ENCODE results near the gene C7orf57.

C7orf57 gene

DNA sequence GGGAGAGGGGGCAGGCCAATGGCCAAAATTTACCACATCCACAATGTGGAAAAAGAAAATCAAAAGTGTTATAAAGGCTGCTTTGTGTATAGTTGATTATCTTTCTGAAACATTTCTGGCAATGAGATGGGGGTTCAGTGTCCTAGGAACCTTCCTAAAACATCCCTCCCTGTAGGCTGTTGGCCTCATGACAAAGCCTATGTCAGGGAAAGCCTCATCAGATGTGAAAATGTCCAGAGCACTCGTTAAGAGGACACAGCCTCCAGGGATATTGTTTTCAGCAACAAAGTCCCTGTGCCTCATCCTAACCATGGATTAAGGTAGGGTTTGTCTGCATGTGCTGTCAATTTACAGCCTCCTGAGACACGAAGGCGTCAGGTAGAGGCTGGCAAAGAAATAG, 23.4 kb upstream of the C7orf57 start:
- Histone ChIP-seq H3K4me3 (ENCODE audit: low read depth in 1 of 2, low read length in 2 of 2) (no peak overlapping the region), H3K4me1 (ENCODE audit: insufficient read depth, low read length) (no peaks in the 10 kb centered on the region), H3K9me3 (ENCODE audit: insufficient read depth, low read length, severe bottlenecking) (peaks cover 3% of the 10 kb centered on the region), H3K27me3 (ENCODE audit: insufficient read depth, low read length, poor library complexity) (no peaks in the 10 kb centered on the region), H3K9ac (ENCODE audit: low read depth, low read length) (no peak overlapping the region), H3K36me3 (ENCODE audit: insufficient read depth, low read length) (no peaks in the 10 kb centered on the region), H3K79me2 (ENCODE audit: insufficient read depth, low read length) (no peaks in the 10 kb centered on the region), H2AFZ (ENCODE audit: low read depth, low read length) (no peak overlapping the region), H3K4me2 (ENCODE audit: insufficient read depth, low read length) (no peak overlapping the region), H3K27ac (ENCODE audit: low read length) (no peak overlapping the region), H4K20me1 (ENCODE audit: insufficient read depth, low read length) (no peaks in the 10 kb centered on the region)
- DNase-seq (no peak), ATAC-seq (ENCODE audit: insufficient read depth, low read depth) (no peak)
- TF ChIP-seq, protein P1, sequence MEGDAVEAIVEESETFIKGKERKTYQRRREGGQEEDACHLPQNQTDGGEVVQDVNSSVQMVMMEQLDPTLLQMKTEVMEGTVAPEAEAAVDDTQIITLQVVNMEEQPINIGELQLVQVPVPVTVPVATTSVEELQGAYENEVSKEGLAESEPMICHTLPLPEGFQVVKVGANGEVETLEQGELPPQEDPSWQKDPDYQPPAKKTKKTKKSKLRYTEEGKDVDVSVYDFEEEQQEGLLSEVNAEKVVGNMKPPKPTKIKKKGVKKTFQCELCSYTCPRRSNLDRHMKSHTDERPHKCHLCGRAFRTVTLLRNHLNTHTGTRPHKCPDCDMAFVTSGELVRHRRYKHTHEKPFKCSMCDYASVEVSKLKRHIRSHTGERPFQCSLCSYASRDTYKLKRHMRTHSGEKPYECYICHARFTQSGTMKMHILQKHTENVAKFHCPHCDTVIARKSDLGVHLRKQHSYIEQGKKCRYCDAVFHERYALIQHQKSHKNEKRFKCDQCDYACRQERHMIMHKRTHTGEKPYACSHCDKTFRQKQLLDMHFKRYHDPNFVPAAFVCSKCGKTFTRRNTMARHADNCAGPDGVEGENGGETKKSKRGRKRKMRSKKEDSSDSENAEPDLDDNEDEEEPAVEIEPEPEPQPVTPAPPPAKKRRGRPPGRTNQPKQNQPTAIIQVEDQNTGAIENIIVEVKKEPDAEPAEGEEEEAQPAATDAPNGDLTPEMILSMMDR (IDR thresholded peaks at IDR 0.05; ENCODE audit: borderline replicate concordance, extremely low read depth, low read length, poor library complexity, severe bottlenecking) = no peak
- no peak for TF ChIP-seq EZH2 (IDR thresholded peaks at IDR 0.05; ENCODE audit: borderline replicate concordance, low read depth, low read length, severe bottlenecking)

DNA sequence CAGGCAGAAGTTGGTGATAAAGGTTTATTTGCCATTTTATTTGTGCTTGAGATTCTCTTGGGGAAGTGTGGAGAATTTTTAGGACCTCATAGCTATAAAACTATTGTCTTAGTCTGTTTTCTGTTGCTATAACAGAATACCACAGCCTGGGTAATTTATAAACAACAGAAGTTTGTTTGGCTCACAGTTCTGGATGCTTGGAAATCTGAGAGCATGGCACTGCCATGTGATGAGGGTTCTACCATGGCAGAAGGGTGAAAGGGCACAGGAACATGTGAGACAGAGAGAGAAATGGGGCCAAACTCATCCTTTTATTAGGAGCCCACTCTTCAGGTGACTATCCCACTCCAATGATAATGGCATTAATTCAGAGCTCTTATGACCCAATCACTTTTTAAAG, 18.7 kb upstream of the C7orf57 start:
- H3K27me3 ChIP-seq (ENCODE audit: insufficient read depth, low read length, poor library complexity) = no peaks in the 10 kb centered on the region
- H3K36me3 ChIP-seq (ENCODE audit: insufficient read depth, low read length) = no peaks in the 10 kb centered on the region
- no peak overlapping the region for H3K27ac ChIP-seq (ENCODE audit: low read length)
- DNase-seq (no peak), ATAC-seq (ENCODE audit: insufficient read depth, low read depth) (no peak)
- no peaks in the 10 kb centered on the region for H3K9me3 ChIP-seq (ENCODE audit: insufficient read depth, low read length, severe bottlenecking)
- no peaks in the 10 kb centered on the region for H3K79me2 ChIP-seq (ENCODE audit: insufficient read depth, low read length)
- no peak for TF ChIP-seq EZH2 (IDR thresholded peaks at IDR 0.05; ENCODE audit: borderline replicate concordance, low read depth, low read length, severe bottlenecking)
- TF ChIP-seq, protein P1 (IDR thresholded peaks at IDR 0.05; ENCODE audit: borderline replicate concordance, extremely low read depth, low read length, poor library complexity, severe bottlenecking) = no peak
- H4K20me1 ChIP-seq (ENCODE audit: insufficient read depth, low read length) = no peaks in the 10 kb centered on the region
- no peaks in the 10 kb centered on the region for H3K4me1 ChIP-seq (ENCODE audit: insufficient read depth, low read length)
- H2AFZ ChIP-seq (ENCODE audit: low read depth, low read length) = no peak overlapping the region
- H3K4me3 ChIP-seq (ENCODE audit: low read depth in 1 of 2, low read length in 2 of 2) = no peak overlapping the region
- H3K4me2 ChIP-seq (ENCODE audit: insufficient read depth, low read length) = no peak overlapping the region
- no peak overlapping the region for H3K9ac ChIP-seq (ENCODE audit: low read depth, low read length)

DNA sequence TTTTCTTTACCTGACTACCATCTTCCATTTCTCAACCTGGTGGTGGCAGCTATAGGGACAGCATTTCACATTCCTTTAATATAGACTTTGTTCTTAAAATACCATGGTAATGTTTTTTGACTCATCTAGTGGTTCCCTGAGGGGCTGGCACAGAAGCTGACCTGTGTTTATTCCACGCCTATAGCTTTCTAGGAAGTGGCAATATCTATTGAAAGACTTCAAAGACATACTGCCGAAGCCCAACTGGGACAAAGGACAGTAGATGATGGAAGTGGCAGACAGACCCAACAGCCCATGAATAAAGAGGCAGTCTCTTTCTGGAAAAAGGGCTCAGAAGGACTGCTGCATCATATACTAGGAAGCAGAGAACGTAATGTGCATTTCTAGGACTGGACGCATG, 17.7 kb upstream of the C7orf57 start:
- DNase-seq = no peak
- Histone ChIP-seq H3K4me1 (ENCODE audit: insufficient read depth, low read length) (no peaks in the 10 kb centered on the region), H3K9me3 (ENCODE audit: insufficient read depth, low read length, severe bottlenecking) (no peaks in the 10 kb centered on the region), H3K79me2 (ENCODE audit: insufficient read depth, low read length) (no peaks in the 10 kb centered on the region), H3K36me3 (ENCODE audit: insufficient read depth, low read length) (no peaks in the 10 kb centered on the region), H3K27me3 (ENCODE audit: insufficient read depth, low read length, poor library complexity) (no peaks in the 10 kb centered on the region), H3K27ac (ENCODE audit: low read length) (no peak overlapping the region), H4K20me1 (ENCODE audit: insufficient read depth, low read length) (no peaks in the 10 kb centered on the region), H2AFZ (ENCODE audit: low read depth, low read length) (no peak overlapping the region), H3K4me3 (ENCODE audit: low read depth in 1 of 2, low read length in 2 of 2) (no peak overlapping the region), H3K4me2 (ENCODE audit: insufficient read depth, low read length) (no peak overlapping the region), H3K9ac (ENCODE audit: low read depth, low read length) (no peak overlapping the region)
- ATAC-seq (ENCODE audit: insufficient read depth, low read depth) = no peak
- TF ChIP-seq, protein P1 (IDR thresholded peaks at IDR 0.05; ENCODE audit: borderline replicate concordance, extremely low read depth, low read length, poor library complexity, severe bottlenecking) = no peak
- TF ChIP-seq EZH2 (IDR thresholded peaks at IDR 0.05; ENCODE audit: borderline replicate concordance, low read depth, low read length, severe bottlenecking) = no peak

DNA sequence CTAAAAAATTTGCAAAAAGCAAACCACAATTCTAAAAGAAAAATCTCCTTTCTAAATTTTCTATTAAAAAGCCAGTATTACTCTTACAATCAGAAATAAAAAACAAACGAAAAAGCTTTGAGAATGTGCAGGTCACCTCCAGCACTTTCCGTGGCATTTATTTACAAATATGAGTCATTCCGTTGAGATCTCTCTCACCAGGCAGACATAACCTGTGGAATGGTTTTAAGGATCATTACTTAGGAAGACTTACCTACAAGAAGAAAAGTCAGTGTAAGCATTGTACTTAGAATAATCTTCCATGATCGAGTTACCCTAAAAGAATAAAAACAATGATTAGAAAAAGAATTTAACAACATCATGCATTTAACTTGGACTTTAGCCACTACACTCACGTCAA, 9.7 kb upstream of the C7orf57 start:
- Histone ChIP-seq H3K9ac (ENCODE audit: low read depth, low read length) (no peak overlapping the region), H3K79me2 (ENCODE audit: insufficient read depth, low read length) (no peaks in the 10 kb centered on the region), H3K4me1 (ENCODE audit: insufficient read depth, low read length) (no peaks in the 10 kb centered on the region), H2AFZ (ENCODE audit: low read depth, low read length) (no peak overlapping the region), H3K27me3 (ENCODE audit: insufficient read depth, low read length, poor library complexity) (no peaks in the 10 kb centered on the region), H3K36me3 (ENCODE audit: insufficient read depth, low read length) (no peaks in the 10 kb centered on the region), H3K9me3 (ENCODE audit: insufficient read depth, low read length, severe bottlenecking) (no peaks in the 10 kb centered on the region), H4K20me1 (ENCODE audit: insufficient read depth, low read length) (no peaks in the 10 kb centered on the region), H3K4me2 (ENCODE audit: insufficient read depth, low read length) (no peak overlapping the region), H3K27ac (ENCODE audit: low read length) (no peak overlapping the region), H3K4me3 (ENCODE audit: low read depth in 1 of 2, low read length in 2 of 2) (no peak overlapping the region)
- TF ChIP-seq, protein P1 (IDR thresholded peaks at IDR 0.05; ENCODE audit: borderline replicate concordance, extremely low read depth, low read length, poor library complexity, severe bottlenecking) = no peak
- no peak for TF ChIP-seq EZH2 (IDR thresholded peaks at IDR 0.05; ENCODE audit: borderline replicate concordance, low read depth, low read length, severe bottlenecking)
- ATAC-seq (ENCODE audit: insufficient read depth, low read depth) = no peak
- no peak for DNase-seq

Data from DND-41 (cell line).